ENCODE measurements around the gene KRTAP5-5.

DNA sequence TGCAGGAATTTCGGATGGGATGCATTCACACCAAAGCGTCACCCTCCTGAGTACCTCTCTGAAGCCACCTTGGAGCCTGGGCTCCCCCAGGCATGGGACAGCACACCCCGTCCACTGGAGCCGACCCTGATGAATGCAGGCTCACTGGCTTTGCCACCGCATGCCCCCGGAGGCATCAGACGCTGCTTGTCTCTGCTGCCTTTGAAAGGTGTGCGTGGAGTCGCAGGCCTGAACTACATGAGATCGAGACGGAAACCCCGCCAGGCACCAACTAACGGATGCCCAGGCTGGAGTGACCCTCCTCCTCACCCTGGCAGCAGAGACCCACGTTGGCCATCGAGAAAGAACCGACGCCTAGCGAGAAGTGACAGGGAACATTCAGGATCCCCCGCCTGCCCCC is 22.5 kb downstream of the KRTAP5-5 start:
- TF ChIP-seq CTCF (conservative IDR thresholded peaks at IDR 0.05 in 1 of 2, IDR thresholded peaks at IDR 0.05 in 1 of 2; ENCODE audit: low read depth in 1 of 2, low read length in 2 of 2) (no peak), EZH2 (IDR thresholded peaks at IDR 0.05; ENCODE audit: low read length, missing control alignments) (no peak)

Measured in fibroblast of lung (primary cell).